H1 (cell line): ENCODE data around the gene CEP44.

ENCODE experiments used
- BRCA1 ChIP-seq: IDR thresholded peaks from 2 replicates; pipeline ENCODE4 v1.6.1; 2012; ENCODE audit warnings: low read depth, low read length, improper control_type of control experiment
- CTCF ChIP-seq, 3 experiments: IDR thresholded peaks; 1 replicate in 2 of 3; 2 replicates in 1 of 3; pipeline versions ENCODE4 v1.5.1 to v1.6.1; 2011; ENCODE audit warnings: low read length in 3 of 3, mild to moderate bottlenecking in 3 of 3, inconsistent platforms in 2 of 3, low read depth in 1 of 3, moderate library complexity in 1 of 3; ENCODE audit not compliant: insufficient read depth in 1 of 3; ENCODE audit errors: control extremely low read depth in 1 of 3
- FOSL1 ChIP-seq: IDR thresholded peaks from 2 replicates; pipeline ENCODE4 v1.6.1; 2011; ENCODE audit warnings: mild to moderate bottlenecking, low read depth, low read length, moderate library complexity; ENCODE audit not compliant: insufficient read depth
- JUN ChIP-seq: IDR thresholded peaks from 2 replicates; pipeline ENCODE4 v1.6.1; 2011; ENCODE audit warnings: low read depth, mild to moderate bottlenecking, improper control_type of control experiment, low read length
- TBP ChIP-seq: IDR thresholded peaks from 2 replicates; pipeline ENCODE4 v1.6.1; 2011; ENCODE audit warnings: low read depth, low read length, improper control_type of control experiment
- ZNF274 ChIP-seq: IDR thresholded peaks from 2 replicates; pipeline ENCODE4 v1.7.0; 2012; ENCODE audit warnings: low read length, borderline replicate concordance; ENCODE audit errors: extremely low read depth

GRCh38 chr4:174334628-174335027, 50.9 kb downstream of the CEP44 start:
- no peak for TF ChIP-seq BRCA1
- no peak for TF ChIP-seq TBP
- no peak for TF ChIP-seq ZNF274
- no peak for TF ChIP-seq FOSL1
- no peak for TF ChIP-seq CTCF (IDR thresholded peaks at IDR 0.05; ENCODE audit: control extremely low read depth in 1 of 3, insufficient read depth in 1 of 3, low read depth in 1 of 3, low read length in 3 of 3)
- TF ChIP-seq JUN = no peak
